Activated T-cell treated with anti-CD3 and anti-CD28 coated beads, Interleukin-2, amount 50 U/mL, for 48 hours (primary cell): ENCODE results near the gene TMSB15A.
"Not testable (repeated sequence)": the region's sequence is repeated elsewhere in the genome, so short reads cannot be mapped to it uniquely, and the experiment has no call there.

Source experiments
- DNase-seq, 2 experiments: peaks; one replicate each; pipeline ENCODE4 v3.0.0-alpha.2; 2020

The TMSB15A gene

DNA sequence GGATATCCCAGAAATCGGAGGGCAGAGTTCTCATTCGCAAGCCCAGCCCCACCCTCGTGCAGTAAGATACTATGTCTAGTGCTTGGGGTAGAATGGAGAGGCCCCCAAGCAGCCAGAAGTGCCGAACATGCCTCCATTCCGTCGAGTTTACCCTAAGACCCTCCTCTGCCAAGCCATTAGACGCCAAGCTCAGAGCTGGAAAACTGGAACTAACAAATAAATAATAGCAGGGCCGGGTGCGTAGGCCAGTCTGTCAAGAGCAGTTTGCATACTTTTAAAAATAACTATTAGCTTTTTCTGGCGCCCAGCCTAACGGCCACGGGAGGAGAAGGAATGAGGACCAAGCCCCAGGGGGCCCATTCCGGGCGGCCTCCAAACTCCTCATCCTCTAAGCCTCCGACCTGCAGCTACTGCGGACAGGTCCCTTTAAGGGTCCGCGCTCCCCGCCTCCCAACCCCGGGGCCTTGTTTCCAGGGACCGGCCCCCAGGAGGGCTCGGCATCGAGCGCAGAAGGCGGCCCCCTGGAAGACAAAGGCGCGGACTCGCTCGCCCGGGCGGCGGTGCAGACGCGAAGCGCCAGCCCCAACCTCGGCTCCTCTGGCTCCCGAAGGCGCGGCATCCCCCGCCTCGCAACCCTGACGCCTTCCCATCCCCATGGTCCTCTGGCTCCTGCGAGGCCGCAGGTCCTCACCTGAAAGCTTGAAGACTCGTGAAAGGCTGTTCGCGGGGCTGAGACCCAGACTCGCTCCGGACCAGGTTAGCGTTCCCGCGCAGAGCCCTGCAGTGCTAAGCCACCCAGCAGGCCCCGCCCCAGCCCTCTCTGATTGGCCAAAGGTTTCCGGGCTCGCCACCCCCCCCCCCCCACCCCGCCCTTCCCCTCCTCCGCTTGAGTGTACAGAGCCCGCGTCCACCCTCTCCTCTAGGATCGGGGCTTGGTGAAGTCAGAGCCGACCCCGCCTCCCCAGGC, at the start of gene TMSB15A:
Gene TMSB15A (minus strand): TSS at position 765 of the 967 bp plus-strand sequence.
- DNase-seq = peak; percentile 64 to 73

DNA sequence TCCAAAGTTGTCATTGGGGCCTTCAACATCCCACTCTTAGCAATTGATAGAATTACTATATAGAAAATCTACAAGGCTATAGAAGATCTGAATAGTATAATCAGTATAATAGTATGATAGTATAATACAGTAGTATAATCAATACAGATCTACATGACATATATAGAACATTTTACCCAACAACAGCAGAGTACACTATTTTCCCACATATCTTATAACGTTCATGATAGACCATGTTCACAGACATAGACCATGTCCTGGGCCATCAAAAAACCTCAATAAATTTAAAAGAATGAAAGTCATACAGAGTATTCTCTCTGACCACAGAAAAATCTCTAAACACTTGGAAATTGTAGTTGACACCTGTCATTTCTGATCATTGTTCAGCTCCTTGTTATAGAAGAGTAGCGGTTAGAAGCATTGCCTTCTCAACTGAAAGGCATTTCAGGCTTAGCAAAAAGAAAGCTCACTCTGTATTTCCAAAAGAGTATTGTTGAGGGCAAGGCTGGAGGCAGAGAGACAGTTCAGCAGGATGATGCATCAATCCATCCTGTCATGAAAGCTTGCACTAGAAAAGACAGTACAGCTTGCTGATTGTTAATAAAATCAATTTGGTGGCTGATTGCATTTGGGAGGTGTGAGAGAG, 44.0 kb upstream of the TMSB15A start:
- no peak for DNase-seq

DNA sequence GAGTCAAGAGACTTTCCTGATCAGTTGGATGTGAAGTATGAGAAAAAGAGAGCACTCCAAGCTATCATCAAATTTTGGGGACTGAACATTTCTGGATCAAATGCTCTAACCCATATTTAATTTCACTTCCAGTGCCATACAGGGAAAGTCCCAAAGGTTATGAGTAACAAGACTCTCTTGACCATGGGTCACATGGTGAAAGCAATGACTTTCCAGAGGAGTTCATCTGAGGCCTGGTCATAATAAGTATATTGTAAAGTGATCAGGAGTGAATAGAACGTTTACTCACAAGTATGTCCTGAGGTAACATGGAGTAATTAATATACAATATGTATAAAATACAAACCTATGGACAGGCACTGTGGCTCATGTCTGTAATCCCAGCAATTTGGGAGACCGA, 42.1 kb upstream of the TMSB15A start:
- DNase-seq = no peak

DNA sequence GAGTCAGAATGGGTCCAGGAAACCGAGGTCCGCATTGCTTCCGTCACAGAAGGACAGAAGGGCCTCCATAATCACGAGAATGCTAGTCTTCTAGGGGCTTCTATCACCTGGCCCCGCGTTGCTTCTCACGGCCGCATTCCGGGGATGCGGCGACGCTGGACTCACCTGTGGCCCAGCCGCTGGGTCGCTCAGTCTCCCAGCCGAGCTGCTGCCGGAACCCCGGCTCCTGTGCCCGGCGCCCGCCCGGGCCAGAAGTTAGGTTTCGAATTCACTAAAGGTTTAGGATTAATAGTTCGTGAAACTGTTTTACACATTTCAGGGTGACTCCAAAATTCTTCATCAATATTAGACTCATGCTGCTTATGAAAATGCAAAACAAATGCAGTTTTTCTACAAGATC, 31.7 kb upstream of the TMSB15A start:
- no peak for DNase-seq

DNA sequence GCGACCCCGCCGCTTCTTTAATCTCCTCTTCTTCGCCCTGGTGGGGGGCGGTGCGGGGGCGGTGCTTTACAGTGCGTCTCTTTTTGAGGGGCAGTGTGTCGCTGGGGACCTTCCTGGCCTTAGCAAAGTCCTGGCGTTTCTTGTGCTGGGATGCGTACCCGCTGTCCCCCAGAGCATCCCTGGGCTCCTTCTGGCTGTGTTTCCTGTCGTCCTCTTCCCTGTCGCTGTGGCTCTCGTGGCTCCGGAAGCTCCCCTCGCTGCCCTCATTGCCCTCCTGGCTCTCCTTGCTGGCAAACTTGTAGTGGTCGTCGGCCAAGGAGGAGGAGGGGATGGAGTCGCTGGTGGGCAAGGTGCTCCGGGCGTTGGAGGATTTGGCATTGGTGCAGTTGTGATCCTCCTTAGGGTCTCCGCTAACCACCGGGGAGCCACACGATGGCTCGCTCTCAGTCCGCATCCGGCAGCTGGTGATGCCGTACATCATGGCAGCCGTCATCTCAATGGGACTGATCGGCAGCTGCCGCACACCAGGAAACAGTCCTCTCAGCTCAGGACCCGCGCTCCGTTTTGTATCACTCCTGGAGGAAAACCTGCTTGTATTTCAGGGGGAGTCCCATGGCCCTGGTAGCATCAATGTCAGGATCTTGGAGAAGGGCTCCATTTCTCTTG, 30.4 kb upstream of the TMSB15A start:
- DNase-seq = peak; percentile 30 to 36

DNA sequence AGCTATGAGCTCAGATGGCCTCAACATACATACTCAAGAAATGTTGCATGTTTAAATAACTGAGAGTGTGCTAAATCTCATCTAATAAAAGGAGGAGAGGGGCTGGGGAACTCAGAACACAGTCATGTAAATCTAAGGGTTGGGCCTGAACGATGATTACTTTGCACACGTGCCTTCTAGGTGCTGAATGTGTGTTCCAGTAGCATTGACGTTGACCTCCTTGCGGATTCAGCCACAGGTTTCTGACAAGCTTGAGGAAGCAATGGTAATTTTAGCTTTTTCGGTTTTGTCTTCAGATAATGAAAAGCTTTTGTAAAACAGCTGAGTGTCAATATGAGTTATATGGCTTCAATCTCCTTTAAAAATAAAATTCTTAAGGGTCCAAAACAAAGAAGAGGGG, 29.6 kb upstream of the TMSB15A start:
- not testable (repeated sequence) for DNase-seq

DNA sequence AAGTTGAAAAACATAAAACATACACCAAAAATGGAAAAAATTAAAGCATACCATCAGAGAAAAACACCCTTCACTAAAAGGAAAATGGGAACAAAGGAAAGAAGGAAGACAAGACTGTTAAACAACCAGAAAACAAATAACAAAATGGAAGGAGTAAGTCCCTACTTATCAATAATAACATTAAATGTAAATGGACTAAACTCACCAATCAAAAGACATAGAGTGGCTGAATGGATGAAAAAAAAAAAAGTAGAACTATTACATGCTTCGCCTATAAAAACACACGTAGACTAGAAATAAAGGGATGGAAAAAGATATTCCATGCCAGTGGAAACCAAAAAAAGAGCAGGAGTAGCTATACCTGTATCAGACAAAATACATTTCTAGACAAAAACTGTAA, 19.4 kb upstream of the TMSB15A start:
- DNase-seq = no peak

DNA sequence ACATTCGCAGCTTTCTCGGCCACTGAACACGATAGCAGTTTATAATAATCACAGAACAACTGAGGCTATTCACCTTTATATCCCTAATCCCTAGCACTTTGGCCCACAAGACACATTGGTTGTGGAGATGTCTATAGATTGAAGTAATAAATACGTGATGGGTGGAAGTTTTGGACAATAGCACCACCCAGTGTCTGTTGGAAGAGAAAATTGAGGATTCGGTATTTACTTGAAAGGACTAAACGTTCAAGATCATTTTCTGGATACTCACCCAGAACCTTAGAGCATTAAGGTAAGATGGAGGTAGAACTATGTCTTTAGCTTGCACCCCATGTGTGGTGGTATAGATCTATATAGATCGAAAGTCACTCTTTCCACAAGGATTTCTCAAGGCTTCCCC, 787 bp upstream of the TMSB15A start:
- DNase-seq = no peak

DNA sequence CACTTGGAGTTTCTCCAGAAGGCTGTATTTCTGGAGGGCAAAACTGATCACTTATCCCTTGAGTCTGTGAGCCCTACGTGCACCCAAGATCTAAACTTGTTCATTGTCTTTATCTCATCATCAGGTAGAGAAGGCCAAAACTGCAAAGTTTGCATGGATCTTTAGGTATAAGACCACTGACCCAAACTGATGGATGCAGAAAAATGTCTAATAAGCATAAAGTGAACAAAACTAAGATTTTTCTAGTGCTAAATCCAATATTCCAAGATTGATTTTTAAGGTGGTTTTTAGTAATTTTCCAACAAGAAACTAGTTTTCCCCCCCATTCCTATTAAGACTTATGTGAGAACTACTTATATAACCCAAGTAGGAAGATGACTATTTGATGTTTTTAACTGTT, 2.0 kb downstream of the TMSB15A start:
- DNase-seq = no peak

DNA sequence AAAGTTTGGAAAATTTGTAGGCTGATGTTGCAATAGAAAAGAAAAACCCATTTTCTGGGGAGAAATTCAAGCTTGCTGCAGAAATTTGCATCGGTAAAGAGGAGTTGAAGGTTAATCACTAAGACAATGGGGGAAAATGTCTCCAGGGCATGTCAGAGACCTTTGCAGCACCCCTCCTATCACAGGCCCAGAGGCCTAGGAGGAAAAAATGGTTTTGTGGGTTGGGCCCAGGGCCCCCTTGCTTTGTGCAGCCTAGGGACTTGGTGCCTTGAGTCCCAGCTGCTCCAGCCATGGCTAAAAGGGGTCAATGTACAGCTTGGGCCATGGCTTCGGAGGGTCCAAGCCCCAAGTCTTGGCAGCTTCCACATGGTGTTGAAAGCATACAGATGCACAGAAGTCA, 17.8 kb downstream of the TMSB15A start:
- DNase-seq = no peak

DNA sequence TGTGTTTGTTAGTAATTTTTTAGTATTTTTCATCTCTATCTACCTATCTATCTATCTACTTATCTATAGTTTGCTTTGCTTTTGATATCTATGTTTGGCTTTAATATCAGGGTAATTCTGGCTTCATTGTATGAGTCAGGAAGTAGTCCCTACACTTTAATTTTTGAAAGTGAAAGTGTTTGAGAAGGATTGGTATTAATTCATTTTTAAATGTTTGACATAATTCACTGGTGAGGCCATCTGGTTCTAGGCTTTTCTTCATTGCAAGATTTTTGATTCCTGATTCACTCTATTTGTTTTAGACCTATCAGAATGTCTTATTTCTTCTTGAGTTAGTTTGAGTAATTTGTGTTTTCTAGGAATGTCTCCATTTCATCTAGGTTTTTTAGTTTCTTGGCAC, 24.8 kb downstream of the TMSB15A start:
- no peak for DNase-seq

DNA sequence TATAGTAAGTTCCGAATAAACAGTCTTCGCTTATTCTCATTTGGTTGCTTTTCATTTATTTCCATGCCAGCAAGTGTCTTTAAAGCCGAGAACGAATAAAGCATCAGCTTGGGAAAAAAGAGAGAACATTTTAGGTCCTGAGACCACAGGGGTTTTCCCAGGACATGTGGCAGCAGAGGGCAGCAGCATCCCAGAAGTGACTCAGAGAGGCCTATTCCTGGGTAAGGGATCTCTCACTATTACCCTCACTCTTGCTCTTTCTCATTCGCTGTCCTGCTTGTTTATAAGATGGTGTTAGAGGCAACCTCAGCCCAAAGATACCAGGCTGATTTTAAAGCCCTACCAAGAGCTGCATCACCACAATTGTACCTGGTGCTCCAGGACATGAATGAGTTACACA, 37.8 kb downstream of the TMSB15A start:
- DNase-seq = not testable (repeated sequence)

DNA sequence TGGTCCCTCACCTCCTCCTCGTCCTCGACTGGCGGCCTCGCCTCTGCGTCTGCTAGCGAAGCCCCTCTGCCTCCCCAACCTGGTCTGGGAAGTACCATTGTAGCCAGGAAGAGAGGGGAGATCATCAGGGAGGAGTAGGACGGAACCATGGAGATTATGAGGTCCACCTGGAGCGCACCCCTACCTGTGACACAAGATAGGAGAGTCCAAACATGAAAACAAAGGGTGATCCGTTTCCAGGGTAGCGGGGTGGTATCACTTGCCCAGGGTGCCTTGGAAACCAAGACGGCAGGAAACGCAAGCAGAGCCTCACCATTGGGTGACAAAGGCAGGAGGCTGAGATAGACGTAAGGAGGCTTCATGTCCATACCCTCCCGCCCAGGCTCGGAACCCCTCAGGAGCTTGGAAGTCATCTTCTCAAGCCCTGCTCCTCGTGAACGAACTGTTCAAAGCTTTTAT, 44.7 kb downstream of the TMSB15A start, which contains the start of gene TCP11X2:
Gene TCP11X2 (minus strand): TSS at position 51 of the 459 bp plus-strand sequence.
- not testable (repeated sequence) for DNase-seq

DNA sequence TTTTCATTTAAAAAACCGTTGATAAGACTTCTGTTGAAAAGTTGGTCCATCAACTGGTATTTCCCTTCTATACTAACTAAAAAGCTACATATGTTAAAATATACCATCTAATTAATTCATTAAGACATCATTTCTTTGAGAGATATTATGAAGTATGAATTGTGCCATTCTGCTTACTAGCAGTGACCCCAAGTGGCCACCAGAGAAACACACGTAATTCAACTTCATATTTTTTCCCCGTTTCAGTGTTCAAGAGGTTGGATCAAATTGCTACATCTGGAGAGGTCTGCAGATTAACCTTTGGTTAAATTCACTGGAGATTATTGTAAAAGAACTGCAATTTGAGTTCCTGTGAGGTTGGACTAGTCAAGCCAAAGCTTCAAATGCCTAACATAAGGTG, 46.3 kb downstream of the TMSB15A start:
- DNase-seq = not testable (repeated sequence)
